SH-SY5Y (cell line): ENCODE results near the gene BLMH.
A peak's percentile ranks its signal among the peaks of the same experiment; 100 is the strongest.

Experiments used
- GATA2 ChIP-seq: IDR thresholded peaks from 2 replicates; pipeline ENCODE4 v1.6.1; 2011; ENCODE audit warnings: mild to moderate bottlenecking, low read depth, low read length
- GATA3 ChIP-seq: IDR thresholded peaks from 2 replicates; pipeline ENCODE4 v1.6.1; 2011; ENCODE audit warnings: low read depth, mild to moderate bottlenecking, low read length, moderate library complexity

BLMH gene

DNA sequence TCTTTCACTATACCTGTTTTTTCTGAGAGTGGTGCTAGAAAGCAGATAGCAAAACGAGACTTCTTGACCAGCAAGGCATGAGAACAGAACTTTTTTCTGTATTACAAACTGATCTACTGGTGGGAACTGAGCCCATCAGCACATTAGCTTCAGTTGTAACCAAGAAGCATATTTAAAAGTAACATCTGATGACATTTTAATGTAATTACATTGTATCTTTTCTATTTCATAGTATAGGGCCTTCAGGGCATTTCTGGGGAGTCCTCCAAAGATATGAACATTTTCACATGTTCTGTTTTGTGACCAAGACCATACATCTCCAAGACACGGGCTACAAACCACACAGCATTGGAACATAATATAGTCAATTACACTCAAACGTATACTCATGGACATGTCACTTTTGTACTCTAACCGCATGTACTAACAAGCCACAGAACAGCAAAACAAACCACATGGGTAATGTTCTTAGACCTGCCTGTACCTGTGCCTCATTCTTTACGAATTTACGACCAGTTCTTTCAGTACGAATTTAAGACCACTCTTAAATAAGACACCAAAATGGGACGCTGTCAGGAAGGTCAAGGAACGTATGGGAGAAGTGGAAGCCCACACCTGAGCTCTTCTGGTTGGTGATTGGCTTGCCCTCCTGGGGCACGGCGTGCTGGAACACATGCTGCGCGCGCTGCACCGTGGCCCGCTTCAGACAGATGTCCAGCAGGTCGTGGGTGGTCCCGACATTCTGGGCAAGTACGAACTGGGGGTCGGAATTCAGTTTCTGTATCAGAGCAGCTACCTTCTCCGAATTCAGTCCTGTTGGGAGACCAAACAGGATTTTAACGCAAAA lies 825 bp downstream of the BLMH start:
- TF ChIP-seq GATA3 (peak; percentile 26; the same call in 1 of the 2 replicates), GATA2 (0 out of 2 replicates have a peak, but pooled peaks have one; percentile 17)

GRCh38 chr17:30290077-30290476 lies 1.7 kb downstream of the BLMH start:
- TF ChIP-seq GATA2 (no peak), GATA3 (no peak)

DNA sequence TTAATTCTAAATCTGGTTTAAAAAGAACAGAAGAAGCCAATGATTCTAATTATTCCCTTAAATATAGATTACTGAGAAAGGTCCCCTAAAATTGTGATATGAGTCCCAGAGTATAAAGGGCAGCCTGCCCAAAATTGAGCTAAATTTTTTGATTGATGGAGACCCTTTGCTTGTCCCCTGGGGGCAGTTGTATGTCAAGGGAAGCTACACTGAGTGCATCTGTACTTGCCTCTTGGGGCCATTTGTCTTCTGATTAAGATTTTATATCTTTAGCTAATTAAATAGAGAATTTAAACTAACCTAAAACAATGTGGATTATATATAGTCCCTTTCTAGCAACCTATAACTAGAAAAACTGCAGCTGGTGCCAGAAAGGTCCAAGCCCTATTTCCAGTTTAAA lies 12.6 kb downstream of the BLMH start:
- TF ChIP-seq GATA2 (no peak), GATA3 (no peak)

GRCh38 chr17:30278032-30278431 lies 13.7 kb downstream of the BLMH start:
- TF ChIP-seq GATA3: no peak
- TF ChIP-seq GATA2: no peak

DNA sequence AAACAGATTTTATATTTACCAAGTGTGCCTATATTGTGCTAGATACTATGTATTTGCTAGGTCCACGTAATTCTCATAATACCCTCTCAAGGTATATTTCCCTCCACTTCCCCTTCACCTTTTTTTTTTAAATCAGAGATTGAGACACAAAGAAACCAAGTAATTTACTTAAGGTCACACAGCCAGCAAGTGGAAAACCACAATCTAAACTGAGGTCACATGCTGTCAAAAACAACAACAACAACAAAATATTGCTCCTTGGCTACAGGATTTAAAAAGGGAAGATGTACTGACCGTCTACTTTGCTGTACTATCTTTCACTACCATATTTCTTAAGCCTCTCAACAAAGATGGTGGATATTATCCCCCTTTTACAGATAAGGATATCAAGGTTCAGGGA lies 15.8 kb downstream of the BLMH start:
- TF ChIP-seq GATA2: no peak
- no peak for TF ChIP-seq GATA3

DNA sequence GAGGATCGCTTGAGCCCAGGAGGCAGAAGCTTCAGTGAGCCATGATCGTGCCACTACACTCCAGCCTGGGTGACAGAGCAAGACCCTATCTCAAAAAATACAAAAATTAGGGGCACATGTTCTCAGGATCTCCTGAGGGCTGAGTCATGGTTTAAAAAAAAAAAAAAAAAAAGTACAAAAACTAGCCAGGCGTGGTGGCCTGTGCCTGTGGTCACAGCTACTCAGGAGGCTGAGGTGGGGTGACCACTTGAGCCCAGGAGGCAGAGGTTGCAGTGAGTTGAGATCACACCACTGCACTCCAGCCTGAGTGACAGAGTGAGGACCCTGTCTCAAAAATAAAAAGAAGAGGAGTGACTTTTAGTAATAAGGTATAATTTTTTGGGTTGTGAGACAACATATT lies 16.9 kb downstream of the BLMH start:
- TF ChIP-seq GATA3 (no peak), GATA2 (no peak)

DNA sequence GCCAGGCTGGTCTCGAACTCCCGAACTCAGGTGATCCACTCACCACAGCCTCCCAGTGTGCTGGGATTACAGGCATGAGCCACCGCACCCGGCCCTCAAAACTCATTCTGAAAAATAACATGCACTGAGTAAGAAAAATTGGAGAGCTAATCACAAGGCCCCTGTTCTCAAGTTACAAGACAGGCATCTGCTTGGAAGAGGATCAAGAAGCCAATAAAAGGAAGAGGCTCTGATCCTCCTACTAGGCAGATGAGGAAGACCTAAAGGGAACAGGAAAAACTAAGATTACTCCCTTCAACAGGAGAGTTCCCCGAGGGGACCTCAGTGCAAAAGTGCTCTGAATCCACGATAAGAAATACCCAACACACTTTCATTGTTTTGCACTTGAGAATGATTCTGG lies 18.4 kb downstream of the BLMH start:
- no peak for TF ChIP-seq GATA2
- TF ChIP-seq GATA3: no peak

- TF ChIP-seq GATA3: no peak
- TF ChIP-seq GATA2: no peak
Measured at GRCh38 chr17:30271102-30271501, 20.6 kb downstream of the BLMH start.

- TF ChIP-seq GATA3 (no peak), GATA2 (no peak)
Measured at GRCh38 chr17:30267625-30268024, 24.1 kb downstream of the BLMH start.

DNA sequence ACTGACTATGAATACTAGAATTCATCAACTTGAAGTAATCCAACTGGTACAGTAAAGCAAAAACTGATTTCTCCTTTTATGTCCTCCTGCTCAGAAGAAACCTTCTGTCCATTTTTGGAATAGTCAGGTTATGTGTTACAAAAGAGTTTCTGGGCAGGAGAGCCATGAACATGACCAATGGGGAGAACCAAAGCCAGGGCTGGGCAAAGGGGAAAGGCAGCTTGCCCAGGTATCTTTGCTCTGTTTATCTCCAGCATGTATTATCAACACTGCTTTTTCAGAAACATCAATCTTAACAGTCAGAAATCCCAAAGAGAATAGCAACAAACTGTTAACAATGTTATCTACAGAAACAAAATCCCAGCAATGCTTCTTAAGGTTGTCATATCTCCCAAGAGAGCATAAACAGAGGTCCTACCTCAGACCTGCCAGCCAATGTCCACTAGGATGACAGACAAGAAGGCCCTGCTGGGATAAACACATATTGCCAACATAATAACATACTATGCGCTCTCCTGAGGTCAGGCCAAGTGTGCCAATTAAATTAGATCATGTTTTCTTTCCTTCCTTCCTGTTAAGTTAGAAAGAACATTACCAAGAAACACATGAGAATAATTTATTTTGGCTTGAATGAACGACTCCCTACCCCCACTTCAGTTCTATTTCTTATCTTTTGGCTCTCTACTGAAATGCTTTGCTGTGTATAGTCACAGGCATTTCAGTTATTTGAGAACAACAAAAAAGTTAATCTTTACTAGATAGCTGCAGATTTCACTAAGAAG lies 28.0 kb downstream of the BLMH start:
- TF ChIP-seq GATA3 (no peak), GATA2 (no peak)

- peak; percentile 23; the same call in 1 of the 2 replicates for TF ChIP-seq GATA2
- TF ChIP-seq GATA3: peak; percentile 75
Measured at GRCh38 chr17:30256756-30257506, 34.8 kb downstream of the BLMH start.

DNA sequence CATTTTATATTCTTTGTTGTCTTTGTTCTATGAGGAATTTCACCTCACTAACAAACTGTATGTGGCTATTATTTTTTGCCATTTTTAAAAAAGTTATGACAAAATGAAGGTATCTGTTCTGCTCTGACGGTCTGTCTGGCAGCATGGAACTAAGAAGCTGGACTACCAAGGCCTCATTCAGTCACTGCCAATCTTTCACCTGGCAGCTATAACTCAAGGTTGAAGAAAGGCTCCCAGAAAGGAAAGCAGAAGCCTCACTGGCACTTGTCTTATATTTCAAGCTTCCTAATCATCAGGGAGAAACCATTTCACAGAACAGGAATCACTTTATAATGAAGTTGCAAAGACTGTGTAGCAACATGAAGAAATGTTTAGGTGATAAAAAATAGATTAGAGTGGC lies 37.6 kb downstream of the BLMH start:
- TF ChIP-seq GATA2 (no peak), GATA3 (no peak)

- TF ChIP-seq GATA3 (no peak), GATA2 (no peak)
Measured at GRCh38 chr17:30253312-30253711, 38.4 kb downstream of the BLMH start.

DNA sequence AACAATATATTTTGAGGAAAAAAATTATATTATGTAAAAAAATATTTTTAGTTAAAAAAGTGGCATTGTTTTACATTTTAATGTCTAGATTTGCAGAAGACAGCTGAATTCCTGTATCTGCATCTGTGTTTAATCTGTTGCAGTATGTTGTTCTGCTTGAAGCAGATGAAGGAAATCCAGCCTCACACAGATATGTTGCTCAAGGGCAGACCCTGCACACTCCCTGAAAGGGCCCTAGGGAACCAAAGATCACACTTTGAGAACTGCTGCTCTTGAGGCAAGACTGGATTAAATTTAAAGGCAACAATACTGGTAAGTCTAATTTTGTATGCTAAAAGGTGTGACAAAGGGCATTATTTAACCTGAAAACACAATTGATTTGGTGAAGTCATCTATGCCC lies 39.8 kb downstream of the BLMH start:
- no peak for TF ChIP-seq GATA3
- TF ChIP-seq GATA2: no peak
